Skeletal muscle cell (primary cell): ENCODE results near the gene LGR5.
"Not testable (repeated sequence)": the region's sequence is repeated elsewhere in the genome, so short reads cannot be mapped to it uniquely, and the experiment has no call there.

ENCODE experiments used
- DNase-seq: peaks from one replicate; pipeline ENCODE4 v3.0.0-alpha.2; 2010; ENCODE audit warnings: low read depth
- H3K4me3 ChIP-seq: 2 replicates; pipeline ENCODE4 v1.5.1; 2011; ENCODE audit warnings: low read depth, mild to moderate bottlenecking, control low read depth, low read length, moderate library complexity

Gene LGR5

DNA sequence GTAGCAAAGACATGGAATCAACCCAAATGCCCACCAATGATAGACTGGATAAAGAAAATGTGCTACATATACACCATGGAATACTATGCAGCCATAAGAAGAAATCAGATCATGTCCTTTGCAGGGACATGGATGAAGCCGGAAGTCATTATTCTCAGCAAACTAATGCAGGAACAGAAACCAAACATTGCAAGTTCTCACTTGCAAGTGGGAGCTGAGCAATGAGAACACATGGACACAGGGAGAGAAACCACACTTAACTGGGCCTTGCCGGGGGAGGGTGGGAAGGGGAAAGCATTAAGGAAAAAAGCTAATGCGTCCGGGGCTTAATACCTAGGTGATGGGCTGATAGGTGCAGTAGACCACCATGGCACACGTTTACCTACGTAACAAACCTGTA is 130.3 kb downstream of the LGR5 start:
- H3K4me3 ChIP-seq, DNase-seq: not testable (repeated sequence)

DNA sequence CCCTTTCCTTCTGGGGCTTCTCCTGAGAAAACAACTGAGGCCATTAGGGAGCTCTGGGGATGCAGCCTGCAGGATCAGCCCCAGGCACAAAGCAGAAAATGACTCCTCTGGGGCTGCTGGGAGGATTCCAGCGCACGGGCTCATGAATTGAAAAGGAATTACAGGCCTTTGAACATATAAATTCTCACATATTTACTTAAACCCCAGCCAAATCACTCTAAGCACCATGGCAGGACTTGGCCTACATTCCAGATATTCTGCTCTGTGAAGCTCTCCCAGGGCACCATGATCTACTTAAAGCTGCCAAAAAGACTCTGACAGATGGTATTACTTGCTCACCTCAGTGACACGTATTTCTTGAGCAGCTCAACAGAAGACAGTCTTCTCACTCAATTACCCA is 136.9 kb downstream of the LGR5 start:
- no peak overlapping the region for H3K4me3 ChIP-seq
- DNase-seq = no peak

DNA sequence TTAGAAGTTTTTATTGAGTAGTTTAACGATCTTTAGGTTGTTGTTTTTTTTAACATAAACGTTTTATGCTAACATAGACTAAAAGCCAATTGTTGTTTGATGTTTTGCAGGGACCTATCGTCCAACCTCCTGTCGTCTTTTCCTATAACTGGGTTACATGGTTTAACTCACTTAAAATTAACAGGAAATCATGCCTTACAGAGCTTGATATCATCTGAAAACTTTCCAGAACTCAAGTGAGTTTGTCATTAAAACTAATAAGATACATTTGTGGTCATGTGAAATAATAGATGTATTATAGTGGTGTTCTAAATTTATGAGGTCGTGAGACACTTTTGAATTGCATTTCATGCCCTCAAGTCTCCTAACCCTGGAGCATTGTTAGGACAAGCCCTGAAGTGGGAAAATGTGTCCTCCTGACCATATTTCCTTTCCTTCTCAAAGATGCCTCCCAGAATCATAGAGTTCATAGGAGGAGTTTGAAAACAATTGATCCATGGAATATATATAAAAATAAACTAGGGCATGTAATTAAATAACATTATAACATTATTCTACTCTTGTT is 139.2 kb downstream of the LGR5 start:
- no peak for DNase-seq
- no peak overlapping the region for H3K4me3 ChIP-seq

DNA sequence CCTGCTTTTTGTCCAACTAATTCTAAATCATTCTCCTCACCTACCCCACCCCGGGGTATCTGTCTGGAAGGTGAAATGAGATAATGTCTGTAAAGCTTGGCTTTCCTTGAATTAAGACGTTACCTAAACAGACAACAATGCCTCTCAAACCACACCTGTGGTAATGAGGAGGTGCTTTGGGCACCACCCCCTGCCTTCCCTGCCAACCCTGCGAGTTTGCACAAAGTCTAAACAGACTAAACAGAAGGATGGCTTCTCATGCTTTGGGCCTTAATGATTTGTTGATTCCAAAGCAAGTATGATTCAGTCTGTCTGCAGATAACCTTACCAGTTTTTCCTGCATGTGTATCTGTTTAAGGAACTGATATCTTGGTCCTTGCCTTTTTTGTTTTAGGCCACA is 141.6 kb downstream of the LGR5 start:
- DNase-seq = no peak
- H3K4me3 ChIP-seq = no peak overlapping the region

DNA sequence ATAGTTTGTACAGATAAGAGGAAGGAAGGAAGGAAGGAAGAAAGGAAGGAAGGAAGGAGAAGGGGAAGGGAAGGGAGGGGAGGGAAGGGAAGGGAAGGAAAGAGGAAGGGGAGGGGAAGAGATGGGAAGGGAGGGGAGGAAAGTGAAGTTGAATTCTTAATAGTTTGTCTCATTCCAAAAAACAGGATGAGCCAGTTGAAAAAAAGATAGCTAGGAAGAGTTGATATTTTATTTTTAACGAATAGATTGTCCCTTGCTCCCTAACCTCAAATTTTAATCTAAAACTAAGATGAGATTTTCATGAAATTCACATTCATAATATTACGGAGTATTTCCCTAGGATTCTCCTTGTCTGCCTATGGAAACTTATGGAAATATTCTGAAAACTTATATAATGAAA is 143.3 kb downstream of the LGR5 start:
- H3K4me3 ChIP-seq = no peak overlapping the region
- no peak for DNase-seq

DNA sequence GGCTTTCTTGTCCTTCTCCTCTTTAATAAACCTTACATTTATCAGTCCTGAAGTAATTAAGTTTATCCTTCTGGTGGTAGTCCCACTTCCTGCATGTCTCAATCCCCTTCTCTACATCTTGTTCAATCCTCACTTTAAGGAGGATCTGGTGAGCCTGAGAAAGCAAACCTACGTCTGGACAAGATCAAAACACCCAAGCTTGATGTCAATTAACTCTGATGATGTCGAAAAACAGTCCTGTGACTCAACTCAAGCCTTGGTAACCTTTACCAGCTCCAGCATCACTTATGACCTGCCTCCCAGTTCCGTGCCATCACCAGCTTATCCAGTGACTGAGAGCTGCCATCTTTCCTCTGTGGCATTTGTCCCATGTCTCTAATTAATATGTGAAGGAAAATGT is 144.8 kb downstream of the LGR5 start:
- no peak for DNase-seq
- no peak overlapping the region for H3K4me3 ChIP-seq

DNA sequence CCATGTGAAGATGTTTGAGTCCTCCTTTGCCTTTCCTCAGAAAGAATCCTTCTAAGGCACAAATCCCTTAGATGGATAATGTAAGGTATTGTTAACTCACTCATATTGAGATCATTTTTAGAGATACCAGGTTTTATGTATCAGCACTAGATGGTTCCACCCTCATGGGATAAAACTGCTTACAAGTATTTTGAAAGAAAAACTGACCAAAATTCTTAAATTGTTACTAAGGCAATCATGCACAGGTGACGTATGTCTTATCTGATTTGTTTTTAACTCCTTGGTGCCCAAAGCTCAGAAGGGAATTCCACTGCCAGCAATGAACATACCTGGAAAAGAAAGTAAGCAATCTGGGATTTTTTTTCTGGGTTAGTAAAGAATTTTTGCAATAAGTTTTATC is 145.6 kb downstream of the LGR5 start:
- no peak overlapping the region for H3K4me3 ChIP-seq
- no peak for DNase-seq

DNA sequence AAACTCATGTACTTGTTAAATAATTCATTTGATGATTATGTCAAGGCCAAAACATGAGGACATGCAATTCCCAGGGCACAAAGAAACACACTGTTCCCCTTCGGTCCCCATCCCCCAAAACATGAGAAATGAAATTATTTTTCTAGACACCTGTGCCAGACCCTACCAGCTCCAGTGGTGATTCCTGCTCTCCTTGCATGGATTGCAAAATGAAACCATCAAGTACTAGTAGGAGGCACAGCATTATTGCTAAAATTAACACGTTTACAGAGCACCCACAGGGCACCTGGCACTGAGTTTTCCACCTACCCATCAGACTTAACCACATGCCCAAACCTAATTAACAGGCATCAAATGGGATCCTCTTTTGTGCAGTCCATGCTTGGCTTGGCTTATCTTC is 147.4 kb downstream of the LGR5 start:
- no peak for DNase-seq
- no peak overlapping the region for H3K4me3 ChIP-seq

DNA sequence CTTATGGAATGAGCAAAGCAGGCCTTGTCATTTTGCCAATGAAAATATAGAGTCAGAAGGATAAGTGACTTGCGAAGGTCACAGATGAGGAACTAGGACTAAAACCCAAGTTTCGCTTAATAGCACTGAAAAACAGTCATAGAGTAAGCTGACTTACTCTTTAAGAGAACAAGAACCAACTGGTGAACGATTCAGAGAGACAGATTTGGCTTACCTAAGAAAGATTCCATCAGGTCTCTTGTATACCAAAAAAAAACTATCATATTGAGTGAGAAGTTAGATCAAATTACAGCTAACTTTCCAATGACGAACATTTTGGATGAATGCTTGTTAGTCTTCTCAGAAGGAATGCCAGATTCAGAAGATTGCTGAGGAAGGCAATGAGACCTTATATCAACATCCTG is 149.9 kb downstream of the LGR5 start:
- H3K4me3 ChIP-seq = no peak overlapping the region
- no peak for DNase-seq

DNA sequence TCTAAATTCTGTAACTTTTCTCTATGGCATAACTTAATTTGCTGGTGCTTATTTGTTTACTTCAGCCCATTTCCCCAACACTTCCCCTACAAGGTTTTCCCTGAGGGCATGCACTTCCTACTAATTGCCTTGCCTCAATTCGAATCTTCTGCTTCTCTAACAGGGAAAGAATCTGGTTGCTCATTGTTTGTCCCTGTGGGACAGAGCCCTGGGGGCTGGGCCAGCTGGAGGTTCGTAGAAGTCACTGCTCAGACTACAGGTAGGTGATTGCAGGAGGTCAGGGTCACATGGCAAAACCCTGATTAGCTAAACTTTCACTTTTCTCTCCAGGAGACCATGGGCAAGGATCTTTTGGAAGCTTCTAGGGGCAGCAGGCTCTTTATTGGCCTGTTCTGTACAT is 152.0 kb downstream of the LGR5 start:
- no peak for DNase-seq
- no peak overlapping the region for H3K4me3 ChIP-seq

DNA sequence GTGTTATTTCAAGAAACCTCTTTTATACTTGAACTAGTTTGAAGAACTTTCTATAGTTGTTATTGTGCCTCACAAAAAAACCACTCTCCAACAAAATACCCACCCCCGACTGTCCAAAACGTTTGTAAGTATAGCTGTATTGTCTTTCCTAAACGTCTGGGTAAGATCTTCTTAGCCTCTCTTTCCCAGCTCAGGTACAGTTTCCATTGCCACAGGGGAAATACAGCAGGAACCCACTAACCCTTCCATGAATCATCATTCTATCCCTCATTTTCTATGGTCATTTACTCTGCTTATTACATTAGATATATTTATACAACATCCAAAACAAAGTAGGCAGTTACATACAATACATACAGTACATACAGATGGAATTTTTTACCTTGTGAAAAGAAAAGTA is 153.2 kb downstream of the LGR5 start:
- no peak for DNase-seq
- H3K4me3 ChIP-seq = no peak overlapping the region

DNA sequence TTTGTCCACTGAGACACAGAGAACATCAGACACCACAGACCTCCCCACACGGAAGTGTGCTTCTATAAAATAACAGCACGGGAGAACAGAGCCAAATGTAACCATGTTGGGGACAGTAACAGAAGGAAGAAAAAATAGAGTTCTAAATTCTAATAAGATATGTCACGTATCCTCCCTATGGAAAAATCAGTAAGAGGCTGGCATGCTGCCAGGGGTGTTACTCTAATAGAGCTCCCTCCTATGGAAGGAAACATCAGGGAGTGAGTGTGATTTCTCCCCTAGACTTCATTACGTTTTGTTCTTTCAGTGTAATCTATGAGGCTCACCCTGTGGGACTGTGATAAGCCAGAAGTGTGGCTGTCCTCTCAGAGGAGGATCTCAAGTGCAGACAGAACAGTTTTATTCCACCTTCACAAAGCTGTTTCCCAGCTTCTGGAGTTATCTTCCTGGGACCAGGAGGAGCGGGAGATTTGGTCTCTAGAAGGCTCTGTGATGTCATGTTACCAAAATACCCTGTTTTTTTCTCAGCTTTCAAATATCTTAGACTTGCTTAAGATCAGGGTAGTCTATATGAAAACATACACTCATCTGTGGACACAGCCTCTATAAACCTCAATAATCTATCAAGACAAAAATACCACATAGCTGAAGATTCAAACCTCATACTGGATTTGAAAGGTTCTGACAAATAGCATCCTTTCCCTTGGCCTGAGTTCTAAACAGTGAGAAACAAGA is 154.8 kb downstream of the LGR5 start:
- no peak for DNase-seq
- no peak overlapping the region for H3K4me3 ChIP-seq

DNA sequence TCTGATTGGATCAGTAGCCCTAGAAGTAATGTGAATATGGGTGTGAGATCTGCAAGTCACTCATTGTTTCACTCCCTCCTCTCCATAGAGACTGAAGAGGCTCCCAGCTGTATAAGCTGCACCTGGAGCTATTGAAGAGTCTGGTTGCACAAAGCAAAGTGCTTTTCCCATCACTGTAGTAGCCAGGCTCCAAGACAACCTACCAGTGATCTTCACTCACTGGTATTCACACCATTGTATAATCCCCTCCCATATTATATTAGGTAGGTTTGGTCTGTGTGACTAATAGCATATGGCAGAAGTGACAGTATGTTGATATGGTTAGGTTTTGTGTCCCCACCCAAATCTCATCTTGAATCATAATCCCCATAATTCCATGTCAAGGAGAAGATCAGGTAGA is 159.6 kb downstream of the LGR5 start:
- no peak overlapping the region for H3K4me3 ChIP-seq
- DNase-seq = no peak

DNA sequence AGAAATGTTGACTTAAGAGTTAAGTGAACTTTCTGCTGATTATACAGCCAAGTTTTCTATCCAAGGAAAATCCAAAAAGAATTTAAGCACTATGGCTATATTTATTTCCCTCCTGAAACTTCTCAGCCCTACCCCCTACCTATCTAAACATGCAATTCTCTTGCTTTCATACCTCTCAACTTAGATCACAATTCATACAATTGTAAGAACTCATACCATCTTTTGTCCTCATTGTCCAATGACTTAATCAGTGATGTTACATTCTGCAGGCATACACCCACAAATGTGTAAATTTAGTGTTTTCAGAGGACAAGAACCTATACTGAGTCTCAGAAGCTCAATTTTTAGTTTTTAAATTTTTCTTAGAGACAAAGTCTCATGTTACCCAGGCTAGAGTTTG is 161.9 kb downstream of the LGR5 start:
- no peak for DNase-seq
- no peak overlapping the region for H3K4me3 ChIP-seq

DNA sequence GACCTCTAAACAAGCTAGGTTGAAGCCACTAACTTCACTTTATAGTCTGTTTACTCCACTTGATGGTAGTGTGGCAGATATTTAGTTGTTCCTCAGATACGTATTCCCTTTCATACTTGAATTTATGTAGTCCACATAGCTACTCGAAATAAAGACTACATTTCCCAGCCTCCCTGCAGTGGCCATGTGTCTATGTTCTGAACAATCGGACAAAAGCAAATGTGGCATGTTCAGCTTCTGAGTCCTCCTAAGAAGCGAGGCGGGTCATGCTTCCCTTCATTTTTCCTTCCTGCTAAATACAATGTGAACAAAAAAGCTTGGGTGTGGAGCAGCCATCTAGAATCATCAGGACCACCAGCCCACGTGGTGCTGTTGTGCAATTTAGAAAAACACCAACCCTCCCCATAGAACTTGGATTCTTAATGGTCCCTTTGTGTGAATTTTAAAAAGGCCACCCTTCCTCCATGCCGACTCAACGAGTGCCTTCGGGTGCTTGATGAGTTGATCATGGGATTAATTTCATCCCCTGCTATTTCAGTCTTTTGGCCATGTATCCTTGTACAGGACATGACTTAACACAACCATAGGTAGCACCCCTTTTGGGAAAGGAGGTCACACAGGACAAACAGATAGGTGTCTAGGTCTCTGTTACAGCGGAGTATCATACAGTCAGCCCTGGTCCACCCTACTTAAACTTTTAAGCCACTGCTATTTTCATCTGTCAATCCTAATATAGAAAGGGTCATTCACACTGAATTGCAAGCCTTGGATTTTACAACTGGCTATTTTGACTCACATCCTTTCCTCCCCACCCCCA is 163.4 kb downstream of the LGR5 start:
- H3K4me3 ChIP-seq = no peak overlapping the region
- no peak for DNase-seq

DNA sequence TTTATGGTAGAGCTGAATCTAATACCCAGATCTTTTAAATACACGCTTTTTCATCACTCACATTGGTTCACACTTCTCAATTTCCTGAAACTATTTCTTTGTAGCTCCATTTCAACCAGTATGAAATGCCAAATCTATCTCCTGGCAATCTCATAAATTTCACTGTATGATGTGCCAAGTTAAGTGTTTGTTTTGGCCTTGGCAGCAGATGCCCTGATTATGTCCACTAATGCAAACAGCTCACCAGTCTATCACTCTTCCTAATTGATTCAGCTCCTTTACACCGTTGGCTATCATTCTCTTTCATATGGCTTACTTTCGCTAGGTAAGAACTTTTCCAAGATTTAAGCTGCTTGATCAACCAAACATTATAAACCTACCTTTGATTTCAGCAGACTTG is 165.4 kb downstream of the LGR5 start:
- no peak overlapping the region for H3K4me3 ChIP-seq
- DNase-seq = no peak

DNA sequence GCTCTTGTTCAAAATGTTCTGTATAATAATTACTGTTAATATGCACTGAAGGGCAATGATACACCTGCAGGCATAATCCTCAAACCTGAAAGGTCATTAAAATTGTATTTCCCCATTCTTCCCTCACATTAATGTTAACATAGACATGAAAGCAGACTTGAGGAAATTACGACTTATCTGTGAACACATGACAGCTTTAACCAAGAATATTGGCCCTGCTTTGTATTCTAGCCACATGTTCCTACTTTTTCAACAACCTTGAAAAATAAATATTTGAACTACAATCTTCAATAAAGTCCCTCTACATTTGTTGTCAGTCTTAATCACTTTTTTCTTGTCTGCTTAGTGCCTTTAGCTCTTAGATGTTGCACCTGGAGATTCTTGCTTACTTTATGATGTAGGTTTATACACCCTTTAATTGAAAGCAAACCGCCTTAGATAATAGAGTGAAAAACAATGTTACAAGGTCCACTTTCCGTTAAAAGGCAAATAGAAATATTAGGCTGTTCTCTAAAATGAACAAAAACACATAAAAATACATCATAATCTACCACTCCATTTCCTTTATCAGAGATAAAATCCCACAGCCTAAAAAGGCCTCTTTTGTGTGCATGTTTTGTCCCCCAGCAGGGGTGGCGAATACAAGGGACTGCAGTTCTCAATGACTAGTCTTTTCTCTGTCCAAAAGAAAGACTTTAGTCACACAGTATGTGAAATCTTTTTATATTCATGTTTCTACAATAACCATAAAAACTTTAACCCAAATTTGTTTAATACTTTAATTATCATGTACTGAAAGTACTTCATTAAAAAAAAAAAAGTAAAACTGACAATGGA is 168.1 kb downstream of the LGR5 start:
- H3K4me3 ChIP-seq = no peak overlapping the region
- no peak for DNase-seq

DNA sequence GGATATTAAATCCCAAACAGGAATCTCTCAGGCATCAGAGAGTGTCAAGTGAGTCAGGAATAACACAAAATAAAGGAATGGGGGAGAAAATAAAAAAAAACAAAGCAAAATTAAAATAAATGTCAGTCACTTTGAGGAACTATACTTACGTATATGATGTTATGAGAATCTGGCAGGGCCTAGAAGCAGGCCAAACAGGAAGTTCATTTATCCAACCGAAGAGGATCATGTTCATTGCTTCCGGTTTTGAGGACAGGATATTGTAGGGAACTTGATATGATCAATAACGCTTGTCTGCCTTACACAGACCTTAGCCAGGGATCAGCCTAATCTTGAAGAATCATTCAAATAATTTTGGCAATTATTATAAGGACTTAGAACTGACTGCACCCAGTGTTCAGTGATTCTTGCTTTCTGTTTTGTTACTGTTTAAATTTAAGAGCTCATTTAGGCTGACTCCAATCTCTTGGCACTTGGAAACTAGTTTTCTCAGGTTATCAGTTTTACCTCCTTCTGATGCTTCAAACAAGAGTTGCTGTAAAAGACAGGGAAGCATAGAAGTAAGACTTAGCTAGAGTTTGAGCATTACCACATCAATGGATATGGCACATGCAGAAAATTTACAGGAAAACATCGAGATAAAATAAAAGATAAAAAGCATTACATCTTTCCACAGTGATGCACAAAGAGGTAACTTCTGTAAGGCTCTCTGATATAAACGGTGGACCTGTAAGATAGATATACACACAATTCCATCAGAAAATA is 170.6 kb downstream of the LGR5 start:
- H3K4me3 ChIP-seq = no peak overlapping the region
- DNase-seq = no peak

DNA sequence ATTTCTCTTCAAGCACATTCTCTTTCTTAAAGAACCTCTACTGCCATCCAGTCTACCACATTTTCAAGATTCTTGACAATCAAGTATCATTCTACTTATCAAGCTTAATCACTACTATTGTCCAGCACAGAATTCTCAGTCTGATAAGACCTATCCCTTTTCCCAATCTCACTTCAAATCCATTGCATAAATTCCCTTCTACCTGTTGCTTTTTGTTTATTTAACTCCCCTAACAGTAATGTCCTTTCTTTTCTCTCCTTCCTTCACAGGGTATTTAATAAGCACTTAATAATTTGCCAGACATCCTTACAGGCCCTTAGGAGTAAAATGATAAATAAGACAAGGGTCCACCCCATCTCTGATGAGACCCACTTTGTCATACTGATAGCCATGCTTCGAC is 182.3 kb downstream of the LGR5 start:
- H3K4me3 ChIP-seq = no peak overlapping the region
- DNase-seq = no peak
